ENCODE results near the gene S100A7A. TPM values are rescaled to one million over a fixed set of nuclear protein-coding genes. Genes with fewer than 3 reads are reported as not detected.
"Not testable (repeated sequence)": the region's sequence is repeated elsewhere in the genome, so short reads cannot be mapped to it uniquely, and the experiment has no call there.

Gene S100A7A
- total RNA-seq, 1 donor from 2014 or later = not detected

- H3K27me3 Mint-ChIP-seq (ENCODE audit: low read depth, unreplicated experiment) = peaks cover 48% of the 10 kb centered on the region
- H3K27ac ChIP-seq (ENCODE audit: low read depth, low read length) = no peak overlapping the region
- TF ChIP-seq CTCF (IDR thresholded peaks at IDR 0.05; ENCODE audit: insufficient read depth, low read depth, low read length) = no peak
- no peak for TF ChIP-seq EZH2 (IDR thresholded peaks at IDR 0.05; ENCODE audit: insufficient read depth, low read length)
- no peak overlapping the region for H3K9ac ChIP-seq (ENCODE audit: low read length)
- no peaks in the 10 kb centered on the region for H3K4me1 Mint-ChIP-seq (ENCODE audit: low read depth, unreplicated experiment)
- H3K79me2 ChIP-seq (ENCODE audit: insufficient read depth, low read length) = no peaks in the 10 kb centered on the region
- FAIRE-seq (no peak), DNase-seq (ENCODE audit: low read depth) (no peak)
- H3K27me3 ChIP-seq (ENCODE audit: insufficient read depth, low read length) = no peaks in the 10 kb centered on the region
- no peak overlapping the region for H3K4me3 Mint-ChIP-seq (ENCODE audit: unreplicated experiment)
- no peaks in the 10 kb centered on the region for H3K9me3 ChIP-seq (ENCODE audit: insufficient read depth, low read depth, low read length)
- no peaks in the 10 kb centered on the region for H3K9me3 Mint-ChIP-seq (ENCODE audit: unreplicated experiment)
- H3K36me3 ChIP-seq (ENCODE audit: insufficient read depth, low read length) = no peaks in the 10 kb centered on the region
- no peak overlapping the region for H3K4me2 ChIP-seq (ENCODE audit: low read length)
- H2AFZ ChIP-seq (ENCODE audit: low read depth, low read length) = no peak overlapping the region
- H3K27ac Mint-ChIP-seq (ENCODE audit: unreplicated experiment) = no peak overlapping the region
- H3K36me3 Mint-ChIP-seq (ENCODE audit: low read depth, unreplicated experiment) = no peaks in the 10 kb centered on the region
- no peak overlapping the region for H3K4me3 ChIP-seq (ENCODE audit: insufficient read depth, low read depth, low read length)
- no peaks in the 10 kb centered on the region for H4K20me1 ChIP-seq (ENCODE audit: insufficient read depth, low read length)
- H3K4me1 ChIP-seq (ENCODE audit: insufficient read depth, low read length) = no peaks in the 10 kb centered on the region
Observed at GRCh38 chr1:153417136-153417888, 992 bp downstream of the S100A7A start.

DNA sequence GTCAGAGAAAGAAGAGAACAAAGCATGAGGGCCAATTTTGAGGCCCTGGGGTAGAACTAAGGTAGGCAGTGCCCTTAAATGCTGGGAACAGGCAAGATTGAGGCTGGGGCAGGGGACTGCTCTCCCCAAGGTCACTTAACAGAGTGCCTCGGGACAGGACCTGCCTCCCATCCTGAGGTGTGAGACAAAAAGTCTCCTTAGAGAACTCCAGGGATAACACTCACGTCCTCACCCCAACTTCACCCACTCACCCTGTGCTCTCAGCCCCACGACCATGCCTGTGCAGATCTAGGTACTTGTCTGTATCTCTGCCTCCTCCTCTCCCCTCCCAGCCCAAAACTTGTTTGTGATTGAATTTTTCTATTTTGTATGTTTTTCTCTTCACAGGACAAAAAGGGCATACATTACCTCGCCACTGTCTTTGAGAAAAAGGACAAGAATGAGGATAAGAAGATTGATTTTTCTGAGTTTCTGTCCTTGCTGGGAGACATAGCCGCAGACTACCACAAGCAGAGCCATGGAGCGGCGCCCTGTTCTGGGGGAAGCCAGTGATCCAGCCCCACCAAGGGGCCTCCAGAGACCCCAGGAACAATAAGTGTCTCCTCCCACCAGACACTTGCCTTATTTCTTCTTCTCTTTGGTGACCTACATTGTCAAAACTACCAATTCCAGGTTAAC is 2.6 kb downstream of the S100A7A start:
- not testable (repeated sequence) for FAIRE-seq; H3K9me3 ChIP-seq (ENCODE audit: insufficient read depth, low read depth, low read length); DNase-seq (ENCODE audit: low read depth); H3K27ac Mint-ChIP-seq (ENCODE audit: unreplicated experiment); H3K9me3 Mint-ChIP-seq (ENCODE audit: unreplicated experiment); H3K4me2 ChIP-seq (ENCODE audit: low read length); H3K27ac ChIP-seq (ENCODE audit: low read depth, low read length); H4K20me1 ChIP-seq (ENCODE audit: insufficient read depth, low read length); H3K4me3 ChIP-seq (ENCODE audit: insufficient read depth, low read depth, low read length); H3K4me1 ChIP-seq (ENCODE audit: insufficient read depth, low read length); H3K27me3 ChIP-seq (ENCODE audit: insufficient read depth, low read length); H2AFZ ChIP-seq (ENCODE audit: low read depth, low read length); H3K36me3 Mint-ChIP-seq (ENCODE audit: low read depth, unreplicated experiment); H3K79me2 ChIP-seq (ENCODE audit: insufficient read depth, low read length); H3K4me1 Mint-ChIP-seq (ENCODE audit: low read depth, unreplicated experiment); H3K4me3 Mint-ChIP-seq (ENCODE audit: unreplicated experiment); H3K36me3 ChIP-seq (ENCODE audit: insufficient read depth, low read length); H3K9ac ChIP-seq (ENCODE audit: low read length)
- peaks cover 49% of the 10 kb centered on the region for H3K27me3 Mint-ChIP-seq (ENCODE audit: low read depth, unreplicated experiment)

- H2AFZ ChIP-seq (ENCODE audit: low read depth, low read length); H3K36me3 ChIP-seq (ENCODE audit: insufficient read depth, low read length); H3K4me1 Mint-ChIP-seq (ENCODE audit: low read depth, unreplicated experiment); H3K4me1 ChIP-seq (ENCODE audit: insufficient read depth, low read length); H3K9ac ChIP-seq (ENCODE audit: low read length); H3K27ac ChIP-seq (ENCODE audit: low read depth, low read length); DNase-seq (ENCODE audit: low read depth); H4K20me1 ChIP-seq (ENCODE audit: insufficient read depth, low read length); H3K79me2 ChIP-seq (ENCODE audit: insufficient read depth, low read length); H3K36me3 Mint-ChIP-seq (ENCODE audit: low read depth, unreplicated experiment); FAIRE-seq; H3K4me2 ChIP-seq (ENCODE audit: low read length); H3K4me3 Mint-ChIP-seq (ENCODE audit: unreplicated experiment); H3K27ac Mint-ChIP-seq (ENCODE audit: unreplicated experiment); H3K27me3 ChIP-seq (ENCODE audit: insufficient read depth, low read length); H3K4me3 ChIP-seq (ENCODE audit: insufficient read depth, low read depth, low read length); H3K9me3 Mint-ChIP-seq (ENCODE audit: unreplicated experiment); H3K9me3 ChIP-seq (ENCODE audit: insufficient read depth, low read depth, low read length): not testable (repeated sequence)
- H3K27me3 Mint-ChIP-seq (ENCODE audit: low read depth, unreplicated experiment) = peaks cover 50% of the 10 kb centered on the region
Observed at GRCh38 chr1:153419436-153419793, 3.1 kb downstream of the S100A7A start.
